HG03196 (cell line): ENCODE results near the gene ZNF141.
"Not testable (repeated sequence)": the region's sequence is repeated elsewhere in the genome, so short reads cannot be mapped to it uniquely, and the experiment has no call there.

Experiments used
- ATAC-seq: cut with Tn5 transposase; IDR thresholded peaks from one replicate; pipeline ENCODE4 v1.9.1; 2021; ENCODE audit not compliant: unreplicated experiment

ZNF141 gene

DNA sequence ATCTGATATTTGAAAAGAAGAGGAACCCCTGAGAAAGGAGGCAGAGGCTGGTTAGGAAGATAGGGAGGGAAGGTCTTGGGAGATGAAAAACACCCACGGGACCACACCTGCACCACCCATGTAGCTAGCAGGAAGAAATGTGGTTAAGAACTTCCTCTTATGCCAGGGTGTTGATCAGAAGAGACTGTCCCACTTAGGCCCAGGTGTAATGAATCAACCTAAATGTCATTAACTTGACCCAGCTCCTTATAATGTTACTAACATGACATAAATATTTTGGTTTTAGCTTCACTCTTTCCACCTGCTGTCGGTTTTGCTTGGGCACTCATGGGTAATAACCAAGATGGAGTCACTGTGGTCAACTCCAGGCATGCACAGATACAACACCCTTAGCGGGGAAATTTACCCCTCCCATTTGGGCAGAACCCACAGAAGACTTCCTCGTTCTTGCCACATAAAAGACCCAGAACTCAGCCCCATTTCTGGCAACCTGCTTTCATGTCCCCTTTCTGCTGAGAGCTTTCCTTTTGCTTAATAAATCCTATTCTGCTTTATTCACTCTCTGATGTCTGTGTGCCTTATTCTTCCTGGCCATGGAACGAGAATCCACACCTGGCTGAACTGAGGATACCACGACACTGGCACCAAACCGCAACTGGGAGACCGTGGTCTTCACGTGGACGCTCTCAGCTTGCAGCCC, 46.8 kb downstream of the ZNF141 start:
- no peak for ATAC-seq

DNA sequence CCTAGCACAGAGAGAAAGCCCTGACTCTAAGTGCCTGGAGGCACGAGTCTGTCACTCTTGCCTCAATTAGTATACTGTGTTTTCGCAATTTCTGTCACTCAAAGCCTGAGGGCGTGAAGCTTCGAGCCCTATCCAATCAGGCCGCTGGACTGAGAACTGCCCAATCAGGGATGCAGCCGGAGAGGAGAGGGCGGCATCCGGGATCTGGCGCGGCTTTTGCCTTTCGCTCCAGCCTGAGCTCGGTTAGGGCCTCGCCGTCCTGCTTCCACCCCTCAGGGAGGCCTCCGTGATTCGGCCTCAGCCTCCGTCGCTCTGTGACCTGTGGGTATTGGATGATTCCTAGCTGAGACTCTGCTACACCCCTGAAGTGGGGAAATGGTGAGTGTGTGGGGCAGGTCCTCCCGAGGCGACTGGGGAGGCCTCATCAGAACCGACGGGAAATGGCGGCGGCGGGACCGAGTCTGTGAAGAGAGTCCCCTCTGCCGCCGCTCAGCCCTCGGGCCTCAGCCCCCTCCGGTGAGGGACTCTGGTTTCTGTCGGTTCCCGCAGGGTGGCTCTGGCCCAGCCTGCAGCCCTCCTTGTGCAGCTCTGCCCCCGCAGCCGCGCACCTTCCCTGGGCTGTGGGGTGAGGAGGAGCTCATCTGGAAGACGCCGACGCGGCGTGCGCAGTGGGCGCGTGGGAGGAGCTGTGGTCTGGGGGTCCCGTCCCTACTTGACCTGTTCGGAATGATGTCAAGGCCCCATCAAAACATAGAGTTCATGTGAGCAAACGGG, 48.5 kb downstream of the ZNF141 start:
- no peak for ATAC-seq

DNA sequence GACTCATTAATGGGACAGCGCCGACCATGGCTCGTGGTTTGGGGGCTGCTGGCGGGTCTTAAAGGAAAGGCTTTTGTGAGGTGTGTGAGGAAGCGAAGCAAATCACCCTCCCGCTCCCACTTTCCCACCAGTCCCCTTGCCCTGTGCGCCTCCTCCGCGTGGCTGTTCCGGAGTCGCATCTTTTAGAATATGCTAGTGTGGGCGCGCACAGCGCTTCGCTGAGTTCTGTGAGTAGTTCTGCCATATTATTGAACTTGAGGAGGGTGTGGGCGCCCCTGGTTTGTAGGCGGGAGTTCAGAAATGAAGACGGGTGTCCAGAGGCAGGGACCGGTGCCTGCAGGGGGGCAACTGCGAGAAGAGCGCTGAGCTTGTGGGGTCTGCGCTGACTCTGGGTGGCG, 49.1 kb downstream of the ZNF141 start:
- no peak for ATAC-seq

DNA sequence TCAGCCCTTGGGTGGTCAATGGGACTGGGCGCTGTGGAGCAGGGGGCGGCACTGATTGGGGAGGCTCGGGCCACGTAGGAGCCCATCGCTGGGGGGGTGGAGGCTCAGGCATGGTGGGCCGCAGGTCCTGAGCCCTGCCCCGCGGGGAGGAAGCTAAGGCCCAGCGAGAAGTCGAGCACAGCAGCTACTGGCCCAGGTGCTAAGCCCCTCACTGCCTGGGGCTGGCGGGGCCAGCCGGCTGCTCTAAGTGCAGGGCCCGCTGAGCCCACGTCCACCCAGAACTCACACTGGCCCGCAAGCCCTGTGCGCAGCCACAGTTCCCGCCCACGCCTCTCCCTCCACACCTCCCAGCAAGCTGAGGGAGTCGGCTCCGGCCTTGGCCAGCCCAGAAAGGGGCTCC, 66.4 kb downstream of the ZNF141 start:
- ATAC-seq = no peak

DNA sequence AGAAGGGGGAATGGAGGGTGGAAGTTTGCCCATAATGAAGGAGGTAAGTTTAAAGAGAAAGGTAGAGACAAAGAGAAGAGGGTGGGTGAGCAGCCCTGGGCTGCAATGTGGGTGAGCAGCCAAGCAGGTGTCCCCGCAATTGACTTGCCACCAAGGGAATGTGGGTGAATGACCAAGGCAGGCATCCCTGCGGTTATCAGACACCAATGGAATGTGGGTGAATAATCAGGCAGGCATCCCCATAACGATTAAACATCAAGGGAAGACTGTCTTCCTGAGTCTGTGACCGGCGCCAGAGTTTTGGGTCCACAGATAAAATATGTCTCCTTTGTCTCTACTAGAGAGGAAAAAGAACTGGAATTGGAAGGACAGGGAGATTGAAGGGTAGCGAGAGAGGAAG, 70.7 kb downstream of the ZNF141 start:
- ATAC-seq = not testable (repeated sequence)

DNA sequence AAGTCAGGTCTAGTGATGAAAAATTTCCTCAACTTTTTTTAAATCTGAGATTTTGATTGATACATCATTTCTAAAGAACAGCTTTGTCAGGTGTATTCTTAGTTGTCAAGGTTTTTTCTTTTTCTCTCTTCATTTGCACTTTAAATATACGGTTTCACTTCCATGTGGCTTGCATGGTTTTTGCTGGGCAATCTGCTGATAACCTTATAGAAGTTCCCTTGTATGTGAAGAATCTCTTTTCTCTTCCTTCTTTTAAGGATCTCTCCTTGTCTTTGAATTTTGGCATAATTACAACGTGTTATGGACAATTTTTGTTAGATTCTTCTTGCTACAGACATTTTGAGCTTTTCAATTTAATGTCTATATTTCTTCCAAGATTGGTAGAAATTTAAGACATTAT, 85.0 kb downstream of the ZNF141 start:
- no peak for ATAC-seq
